Measurements from ENCODE around the gene CCDC8. TPM values are rescaled to one million over a fixed set of nuclear protein-coding genes. Genes with fewer than 3 reads are reported as not detected.

The CCDC8 gene
- total and polyA plus RNA-seq, 9 of the 15 experiments (the other 6 are each of a cell fraction or from before 2014, with no cell fraction given) = 0.68 to 30.8 (median 15.6) TPM

GRCh38 chr19:46413262-46414031 lies at the start of gene CCDC8 (continued):
- no peak for TF ChIP-seq ZNF277 (CRISPR knock-in tag; IDR thresholded peaks at IDR 0.05; ENCODE audit: borderline replicate concordance)
- peak; percentile 50 for TF ChIP-seq NEUROD1 (IDR thresholded peaks at IDR 0.05; ENCODE audit: borderline replicate concordance, low read depth, low read length, partially characterized antibody)
- TF ChIP-seq ZNF584 (CRISPR knock-in tag; IDR thresholded peaks at IDR 0.05; ENCODE audit: low read depth) = no peak
- no peak for TF ChIP-seq SMARCA5 (IDR thresholded peaks at IDR 0.05)
- TF ChIP-seq THRB (CRISPR knock-in tag; conservative IDR thresholded peaks at IDR 0.05) = no peak
- TF ChIP-seq CEBPG (CRISPR knock-in tag; IDR thresholded peaks at IDR 0.05) = no peak
- TF ChIP-seq CEBPG (tag; conservative IDR thresholded peaks at IDR 0.05 in 1 of 2, IDR thresholded peaks at IDR 0.05 in 1 of 2) = no peak
- no peak for TF ChIP-seq TSC22D4 (tag; IDR thresholded peaks at IDR 0.05)
- no peak for TF ChIP-seq FOXJ3 (CRISPR knock-in tag; IDR thresholded peaks at IDR 0.05)
- TF ChIP-seq, protein P1, sequence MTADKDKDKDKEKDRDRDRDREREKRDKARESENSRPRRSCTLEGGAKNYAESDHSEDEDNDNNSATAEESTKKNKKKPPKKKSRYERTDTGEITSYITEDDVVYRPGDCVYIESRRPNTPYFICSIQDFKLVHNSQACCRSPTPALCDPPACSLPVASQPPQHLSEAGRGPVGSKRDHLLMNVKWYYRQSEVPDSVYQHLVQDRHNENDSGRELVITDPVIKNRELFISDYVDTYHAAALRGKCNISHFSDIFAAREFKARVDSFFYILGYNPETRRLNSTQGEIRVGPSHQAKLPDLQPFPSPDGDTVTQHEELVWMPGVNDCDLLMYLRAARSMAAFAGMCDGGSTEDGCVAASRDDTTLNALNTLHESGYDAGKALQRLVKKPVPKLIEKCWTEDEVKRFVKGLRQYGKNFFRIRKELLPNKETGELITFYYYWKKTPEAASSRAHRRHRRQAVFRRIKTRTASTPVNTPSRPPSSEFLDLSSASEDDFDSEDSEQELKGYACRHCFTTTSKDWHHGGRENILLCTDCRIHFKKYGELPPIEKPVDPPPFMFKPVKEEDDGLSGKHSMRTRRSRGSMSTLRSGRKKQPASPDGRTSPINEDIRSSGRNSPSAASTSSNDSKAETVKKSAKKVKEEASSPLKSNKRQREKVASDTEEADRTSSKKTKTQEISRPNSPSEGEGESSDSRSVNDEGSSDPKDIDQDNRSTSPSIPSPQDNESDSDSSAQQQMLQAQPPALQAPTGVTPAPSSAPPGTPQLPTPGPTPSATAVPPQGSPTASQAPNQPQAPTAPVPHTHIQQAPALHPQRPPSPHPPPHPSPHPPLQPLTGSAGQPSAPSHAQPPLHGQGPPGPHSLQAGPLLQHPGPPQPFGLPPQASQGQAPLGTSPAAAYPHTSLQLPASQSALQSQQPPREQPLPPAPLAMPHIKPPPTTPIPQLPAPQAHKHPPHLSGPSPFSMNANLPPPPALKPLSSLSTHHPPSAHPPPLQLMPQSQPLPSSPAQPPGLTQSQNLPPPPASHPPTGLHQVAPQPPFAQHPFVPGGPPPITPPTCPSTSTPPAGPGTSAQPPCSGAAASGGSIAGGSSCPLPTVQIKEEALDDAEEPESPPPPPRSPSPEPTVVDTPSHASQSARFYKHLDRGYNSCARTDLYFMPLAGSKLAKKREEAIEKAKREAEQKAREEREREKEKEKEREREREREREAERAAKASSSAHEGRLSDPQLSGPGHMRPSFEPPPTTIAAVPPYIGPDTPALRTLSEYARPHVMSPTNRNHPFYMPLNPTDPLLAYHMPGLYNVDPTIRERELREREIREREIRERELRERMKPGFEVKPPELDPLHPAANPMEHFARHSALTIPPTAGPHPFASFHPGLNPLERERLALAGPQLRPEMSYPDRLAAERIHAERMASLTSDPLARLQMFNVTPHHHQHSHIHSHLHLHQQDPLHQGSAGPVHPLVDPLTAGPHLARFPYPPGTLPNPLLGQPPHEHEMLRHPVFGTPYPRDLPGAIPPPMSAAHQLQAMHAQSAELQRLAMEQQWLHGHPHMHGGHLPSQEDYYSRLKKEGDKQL (CRISPR knock-in tag; IDR thresholded peaks at IDR 0.05; ENCODE audit: borderline replicate concordance) = no peak
- 0 out of 2 replicates have a peak, but pooled peaks have one; percentile 26 for TF ChIP-seq CAMTA2 (CRISPR knock-in tag; conservative IDR thresholded peaks at IDR 0.05)
- TF ChIP-seq ZBTB49 (CRISPR knock-in tag; IDR thresholded peaks at IDR 0.05; ENCODE audit: borderline replicate concordance) = no peak
- TF ChIP-seq U2AF2 (optimal IDR thresholded peaks at IDR 0.05; ENCODE audit: low read depth, low read length) = no peak
- no peak for TF ChIP-seq TBL1XR1 (IDR thresholded peaks at IDR 0.05; ENCODE audit: low read length in 2 of 2)
- TF ChIP-seq SP1 (CRISPR knock-in tag; IDR thresholded peaks at IDR 0.05) = peak; percentile 96
- TF ChIP-seq FOXA1 (IDR thresholded peaks at IDR 0.05; ENCODE audit: borderline replicate concordance) = no peak
